Aorta (tissue), 5 donors: ENCODE data around the gene PPP2R3B. TPM values are rescaled to one million over a fixed set of nuclear protein-coding genes. Genes with fewer than 3 reads are reported as not detected.
A peak's percentile ranks its signal among the peaks of the same experiment; 100 is the strongest.

Experiments
- ATAC-seq: fragments of 200-7000 bp; cut with Tn5 transposase; one replicate; pipeline ENCODE4 v1.9.1; 2022; ENCODE audit warnings: moderate library complexity; ENCODE audit not compliant: low FRiP score
- DNase-seq, 2 donors: peaks; one replicate each; pipeline ENCODE4 v3.0.0-alpha.2; 2020
- H3K27ac ChIP-seq, 2 donors: one replicate each; pipeline ENCODE4 v1.5.1; 2013; ENCODE audit warnings: low read length in 2 of 2, mild to moderate bottlenecking in 2 of 2, moderate library complexity in 2 of 2, control low read depth in 1 of 2, inconsistent platforms in 1 of 2, low read depth in 1 of 2
- H3K27me3 ChIP-seq, 2 donors: one replicate each; pipeline ENCODE4 v1.6.1; 2013; ENCODE audit warnings: control low read depth in 1 of 2, low read length in 1 of 2, mild to moderate bottlenecking in 1 of 2, moderate library complexity in 1 of 2; ENCODE audit not compliant: insufficient read depth in 2 of 2, control insufficient read depth in 1 of 2
- H3K36me3 ChIP-seq, 2 donors: one replicate each; pipeline ENCODE4 v1.6.1; 2013; ENCODE audit warnings: control low read depth in 1 of 2, low read length in 1 of 2, mild to moderate bottlenecking in 1 of 2; ENCODE audit not compliant: insufficient read depth in 2 of 2, control insufficient read depth in 1 of 2
- H3K4me1 ChIP-seq, 2 donors: one replicate each; pipeline ENCODE4 v1.6.1; 2013; ENCODE audit warnings: low read length in 2 of 2, control low read depth in 1 of 2, mild to moderate bottlenecking in 1 of 2, moderate library complexity in 1 of 2; ENCODE audit not compliant: insufficient read depth in 2 of 2, control insufficient read depth in 1 of 2
- H3K4me3 ChIP-seq, 2 donors: one replicate each; pipeline ENCODE4 v1.5.1; 2013; ENCODE audit warnings: low read length in 2 of 2, control low read depth in 1 of 2, mild to moderate bottlenecking in 1 of 2
- H3K9me3 ChIP-seq: one replicate; pipeline ENCODE4 v1.6.1; 2013; ENCODE audit warnings: mild to moderate bottlenecking, low read length; ENCODE audit not compliant: control insufficient read depth
- WGBS, 2 donors: extraction: QIAGEN DNeasy Blood & Tissue Kit; methylation state at CpG; one replicate each; pipeline ENCODE4 v1.1.7; 2013; 5-methylcytosine and 5-hydroxymethylcytosine counted together
- intact Hi-C, 2 donors: fragments of 100-400 bp; cut with DNase I; formaldehyde crosslinking; loops; one replicate each; pipeline versions ENCODE4 v1.14.2 to v1.15.0; 2022
- polyA plus RNA-seq, 2 donors: library from polyadenylated mRNA; stranded (reverse); fragments of 200-250 nt; gene quantifications; one replicate each; pipeline ENCODE4 v1.2.3, GENCODE V29; 2013
- total RNA-seq, 2 donors: library from RNA; stranded (reverse); fragmentation: NEBNext Ultra II Directional; extraction: Animal tissue kit (Norgen Biotek cat#: 25700); gene quantifications; one replicate each; pipeline ENCODE4 v1.2.1, GENCODE V29; 2021
- donor health status: healthy with polysubstance abuse.
- donor health status: Bipolar disorder and iron deficiency.
- donor health status: DM: no; HTN: no; CAD: no.
- donor health status: DM: no; HTN: no; CAD: no.
- donor health status: DM: yes; HTN: yes; CAD: no.

The PPP2R3B gene
- total and polyA plus RNA-seq, 4 donors, result 3.1 to 41.8 (median 13.4) TPM

DNA sequence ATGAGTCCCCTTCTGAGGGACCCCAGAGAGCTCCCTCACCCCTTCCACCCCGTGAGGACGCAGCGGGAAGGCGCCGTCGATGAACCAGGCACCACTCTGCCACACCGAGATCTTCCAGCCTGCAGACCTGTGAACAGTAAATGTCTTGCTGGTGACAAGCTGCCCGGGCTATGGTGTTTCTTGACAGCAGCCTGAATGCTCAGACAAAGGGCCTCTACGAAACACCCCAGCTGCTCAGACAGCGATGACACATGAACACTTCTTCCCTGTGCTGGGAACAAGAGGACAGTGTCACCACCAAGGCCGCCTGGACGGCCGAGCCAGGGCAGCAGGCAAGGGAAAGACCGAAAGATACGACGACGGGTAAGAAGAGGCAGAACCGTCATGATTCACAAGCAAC is 37.5 kb downstream of the PPP2R3B start:
- ATAC-seq, result no peak
- intact Hi-C loops, result no loop called here
- 84 to 86% methylated on average over 18 of the region's 18 CpGs for WGBS, 2 donors
- Histone ChIP-seq H3K9me3 (no peaks in the 10 kb centered on the region), H3K27me3 (no peaks in the 10 kb centered on the region), H3K4me1 (no peaks in the 10 kb centered on the region), H3K36me3 (no peaks in the 10 kb centered on the region), H3K4me3 (no peak overlapping the region), H3K27ac (no peak overlapping the region)
- DNase-seq, result peak; percentile 39 to 62

DNA sequence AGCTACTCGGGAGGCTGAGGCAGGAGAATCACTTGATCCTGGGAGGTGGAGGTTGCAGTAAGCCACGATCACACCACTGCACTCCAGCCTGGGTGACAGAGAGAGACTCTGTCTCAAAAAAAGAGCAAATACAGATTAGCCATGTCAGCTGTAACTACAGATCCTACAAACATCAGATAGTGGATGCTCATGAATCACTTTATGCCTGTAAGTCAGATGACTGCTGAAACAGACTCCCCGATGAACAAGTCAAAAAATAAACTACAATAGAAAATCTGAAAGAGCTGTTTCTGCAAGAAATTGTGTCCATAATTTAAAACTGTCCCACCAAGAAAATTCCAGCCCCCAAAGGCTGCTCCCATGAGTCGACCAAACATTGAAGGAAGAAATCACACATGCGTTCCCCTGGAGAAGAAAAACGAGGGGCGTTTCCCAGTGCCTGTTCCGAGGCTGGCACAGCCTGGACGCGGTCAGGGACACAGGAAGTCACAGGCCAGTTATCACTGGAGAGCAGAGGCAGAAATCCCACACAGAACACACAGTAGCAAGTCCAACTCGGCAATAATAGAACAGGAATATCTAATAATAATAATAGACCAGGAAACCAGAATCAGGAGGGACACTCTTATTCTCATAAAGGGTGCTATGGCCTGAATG is 38.1 kb downstream of the PPP2R3B start:
- no peak overlapping the region for H3K4me3 ChIP-seq
- no peak for ATAC-seq
- H3K36me3 ChIP-seq, result no peaks in the 10 kb centered on the region
- H3K27me3 ChIP-seq, result no peaks in the 10 kb centered on the region
- WGBS, 2 donors, result 68% methylated on average over 11 of the region's 11 CpGs
- DNase-seq, result peak; percentile 16 to 25
- intact Hi-C loops, result no loop called here
- H3K9me3 ChIP-seq, result no peaks in the 10 kb centered on the region
- H3K4me1 ChIP-seq, result no peaks in the 10 kb centered on the region
- no peak overlapping the region for H3K27ac ChIP-seq

- Histone ChIP-seq H3K4me3 (no peak overlapping the region), H3K4me1 (no peaks in the 10 kb centered on the region), H3K9me3 (no peaks in the 10 kb centered on the region), H3K27me3 (no peaks in the 10 kb centered on the region), H3K36me3 (no peaks in the 10 kb centered on the region), H3K27ac (no peak overlapping the region)
- DNase-seq, result peak; percentile 38 to 65
- no peak for ATAC-seq
- WGBS, 2 donors, result 98% methylated on average over 59 of the region's 59 CpGs
- intact Hi-C loops, result no loop called here
Observed at GRCh38 chrX:347351-348117, 39.2 kb downstream of the PPP2R3B start.

DNA sequence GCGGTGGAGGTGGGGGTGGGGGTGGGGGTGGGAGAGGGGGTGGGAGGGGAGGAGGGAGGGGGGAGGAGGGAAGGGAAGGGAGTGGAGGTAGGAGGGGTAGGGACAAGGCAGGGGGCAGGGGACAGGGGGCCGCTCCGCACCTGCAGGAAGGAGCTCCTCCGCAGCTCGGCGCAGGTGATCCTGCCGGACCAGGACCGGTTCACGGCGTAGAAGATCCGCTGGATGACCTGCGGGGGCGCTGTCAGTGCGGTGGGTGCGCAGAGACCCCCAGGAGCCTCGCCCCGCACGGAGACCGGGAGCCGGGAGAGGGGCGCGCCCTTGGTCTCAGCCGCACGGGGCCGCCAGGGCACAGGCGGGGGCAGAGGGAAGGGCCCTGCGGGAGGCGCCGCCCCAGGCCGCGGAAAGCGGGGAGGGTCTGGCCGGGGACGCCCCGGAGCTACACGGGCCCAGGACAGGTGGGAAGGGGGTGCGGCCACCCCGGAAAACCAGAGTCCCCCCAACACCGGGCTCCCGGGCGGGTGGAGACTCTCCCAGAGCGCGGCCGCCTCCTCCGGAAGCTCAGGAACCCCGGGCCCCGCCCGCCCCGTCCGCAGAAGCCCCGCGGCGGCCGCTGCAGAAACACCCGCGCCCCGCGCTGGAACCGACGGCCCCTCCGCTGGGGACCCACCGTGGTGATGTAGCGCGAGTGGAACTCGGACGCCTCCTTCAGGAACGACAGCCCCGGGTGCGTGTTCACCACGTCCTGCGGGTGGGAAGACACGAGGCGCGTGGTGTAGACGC is 40.5 kb downstream of the PPP2R3B start:
- DNase-seq (peak; percentile 40 to 72), ATAC-seq (peak; percentile 28)
- H3K36me3 ChIP-seq, result no peaks in the 10 kb centered on the region
- H3K9me3 ChIP-seq, result no peaks in the 10 kb centered on the region
- no peaks in the 10 kb centered on the region for H3K27me3 ChIP-seq
- no peak overlapping the region for H3K4me3 ChIP-seq
- no peaks in the 10 kb centered on the region for H3K4me1 ChIP-seq
- 95 to 96% methylated on average over 65 to 75 of the region's 75 CpGs for WGBS, 2 donors
- H3K27ac ChIP-seq, result no peak overlapping the region
- intact Hi-C loops, result no loop called here

- Histone ChIP-seq H3K36me3 (no peaks in the 10 kb centered on the region), H3K4me1 (no peaks in the 10 kb centered on the region), H3K27ac (no peak overlapping the region), H3K9me3 (no peaks in the 10 kb centered on the region), H3K27me3 (no peaks in the 10 kb centered on the region), H3K4me3 (no peak overlapping the region)
- intact Hi-C loops, result no loop called here
- WGBS, 2 donors, result 95 to 96% methylated on average over 55 to 63 of the region's 63 CpGs
- ATAC-seq, result no peak
- DNase-seq, result peak; percentile 25 to 65
Observed at GRCh38 chrX:345020-345925, 41.4 kb downstream of the PPP2R3B start.

DNA sequence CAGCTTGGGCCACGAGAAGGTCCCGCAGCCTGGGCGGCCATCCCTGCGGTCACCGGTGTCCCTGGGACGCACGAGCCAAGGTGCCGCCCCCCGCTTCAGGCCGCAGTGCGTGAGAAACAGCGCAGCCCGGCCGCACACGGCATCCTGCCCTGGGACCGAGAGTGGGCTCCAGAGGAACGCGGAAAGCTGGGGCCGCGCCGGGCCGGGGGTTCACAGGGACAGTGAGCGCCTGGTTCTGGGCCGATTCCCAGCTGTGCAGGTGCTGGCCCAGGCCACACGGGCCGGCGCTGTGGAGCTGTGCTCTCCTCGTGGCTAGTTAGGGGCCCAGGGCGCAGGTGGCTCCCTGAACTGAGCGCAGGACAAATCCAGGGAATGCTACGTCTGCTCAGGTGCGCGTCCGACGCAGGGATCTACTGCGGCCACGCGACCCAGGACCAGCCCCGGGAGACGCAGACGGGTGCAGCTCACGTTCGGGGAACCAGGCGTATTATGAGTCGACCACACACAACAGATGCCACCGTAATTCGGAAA is 42.3 kb downstream of the PPP2R3B start:
- H3K36me3 ChIP-seq, result no peaks in the 10 kb centered on the region
- H3K27me3 ChIP-seq, result no peaks in the 10 kb centered on the region
- H3K27ac ChIP-seq, result no peak overlapping the region
- ATAC-seq, result peak; percentile 15
- intact Hi-C loops, result no loop called here
- no peak overlapping the region for H3K4me3 ChIP-seq
- WGBS, 2 donors, result 98 to 99% methylated on average over 47 of the region's 47 CpGs
- no peaks in the 10 kb centered on the region for H3K9me3 ChIP-seq
- no peaks in the 10 kb centered on the region for H3K4me1 ChIP-seq
- peak; percentile 26 to 70 for DNase-seq

- Histone ChIP-seq H3K27me3 (no peaks in the 10 kb centered on the region), H3K36me3 (no peaks in the 10 kb centered on the region), H3K27ac (no peak overlapping the region), H3K9me3 (no peaks in the 10 kb centered on the region), H3K4me1 (no peaks in the 10 kb centered on the region), H3K4me3 (no peak overlapping the region)
- DNase-seq (peak; percentile 32 to 61), ATAC-seq (peak; percentile 37)
- intact Hi-C loops, result no loop called here
- WGBS, 2 donors, result 96% methylated on average over 36 of the region's 36 CpGs
Observed at GRCh38 chrX:341541-342101, 45.1 kb downstream of the PPP2R3B start.
